ENCODE results near the gene HDAC1.

DNA sequence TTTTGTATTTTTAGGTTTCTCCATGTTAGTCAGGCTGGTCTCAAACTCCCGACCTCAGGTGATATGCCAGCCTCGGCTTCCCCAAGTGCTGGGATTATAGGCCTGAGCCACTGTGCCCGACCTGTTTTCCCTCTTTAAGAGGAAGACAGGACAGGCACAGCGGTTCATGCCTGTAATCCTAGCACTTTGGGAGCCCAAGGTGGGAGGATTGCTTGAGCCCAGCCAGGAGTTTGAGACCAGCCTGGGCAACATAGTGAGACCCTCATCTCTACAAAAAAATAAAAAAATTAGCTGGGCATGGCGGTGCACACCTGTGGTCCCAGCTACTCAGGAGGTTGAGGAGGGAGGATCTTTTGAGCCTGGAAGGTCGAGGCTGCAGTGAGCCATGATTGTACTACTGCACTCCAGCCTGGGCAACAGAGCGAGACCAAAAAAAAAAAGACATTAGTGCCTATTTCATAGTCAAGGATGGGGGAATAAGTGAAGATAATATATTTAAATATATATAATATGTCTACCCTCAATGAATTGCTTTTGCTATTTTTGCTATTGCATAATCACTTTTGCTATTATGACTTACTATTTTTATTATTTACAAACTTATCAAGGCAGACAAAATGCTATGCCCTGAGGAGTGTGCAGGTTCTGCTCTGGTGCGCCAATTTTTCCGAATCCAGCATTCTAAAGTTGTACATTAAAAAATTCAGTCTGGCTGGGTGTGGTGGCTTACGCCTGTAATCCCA is 26.4 kb downstream of the HDAC1 start:
- TF ChIP-seq EZH2phosphoT487 (conservative IDR thresholded peaks at IDR 0.05; ENCODE audit: low read length) = no peak
- no peak for TF ChIP-seq CTCF (IDR thresholded peaks at IDR 0.05; ENCODE audit: insufficient read depth, low read length, poor library complexity, severe bottlenecking)
